GM23338 (cell line): ENCODE data around the gene UQCC3.

Experiments
- CREB1 ChIP-seq: fragments of 250-450 bp; sonication (Bioruptor Pico); IDR thresholded peaks from 2 replicates; pipeline ENCODE4 v1.5.0; 2020; ENCODE audit warnings: low read depth, mild to moderate bottlenecking, moderate library complexity
- CTCF ChIP-seq, 2 experiments: fragments of 200-600 bp in 1 of 2; sonication (generic) in 1 of 2; conservative IDR thresholded peaks; 2 replicates each; pipeline versions ENCODE4 v1.5.1 to v1.6.1; 2016 to 2017; ENCODE audit warnings: antibody characterized with exemption in 2 of 2, low read depth in 2 of 2, mild to moderate bottlenecking in 2 of 2, moderate library complexity in 1 of 2
- ETS1 ChIP-seq: IDR thresholded peaks from 2 replicates; pipeline ENCODE4 v1.6.1; 2016; ENCODE audit warnings: antibody characterized with exemption
- EZH2 ChIP-seq: fragments of 200-600 bp; sonication (generic); IDR thresholded peaks from one replicate; pipeline ENCODE4 v1.8.0; 2017; ENCODE audit warnings: antibody characterized with exemption, mild to moderate bottlenecking, low read depth; ENCODE audit not compliant: unreplicated experiment
- EZH2phosphoT487 ChIP-seq: fragments of 200-600 bp; sonication (generic); IDR thresholded peaks from one replicate; pipeline ENCODE4 v1.8.1; 2018; ENCODE audit warnings: antibody characterized with exemption; ENCODE audit not compliant: unreplicated experiment
- JUNB ChIP-seq: IDR thresholded peaks from one replicate; pipeline ENCODE4 v1.6.1; 2016; ENCODE audit warnings: antibody characterized with exemption; ENCODE audit not compliant: unreplicated experiment
- NANOG ChIP-seq: IDR thresholded peaks from 2 replicates; pipeline ENCODE4 v1.6.1; 2016; ENCODE audit warnings: antibody characterized with exemption, borderline replicate concordance
- POLR2AphosphoS5 ChIP-seq: IDR thresholded peaks from 2 replicates; pipeline ENCODE4 v1.6.1; 2016; ENCODE audit warnings: antibody characterized with exemption, low read depth
- REST ChIP-seq: IDR thresholded peaks from one replicate; pipeline ENCODE4 v1.6.1; 2018; ENCODE audit warnings: antibody characterized with exemption; ENCODE audit not compliant: unreplicated experiment
- ZNF114 ChIP-seq: fragments of 250-450 bp; sonication (Bioruptor Pico); IDR thresholded peaks from 2 replicates; pipeline ENCODE4 v1.5.0; 2020; ENCODE audit warnings: mild to moderate bottlenecking, moderate library complexity
- ZNF331 ChIP-seq: fragments of 250-450 bp; sonication (Bioruptor Pico); IDR thresholded peaks from 2 replicates; pipeline ENCODE4 v1.5.0; 2020; ENCODE audit warnings: low read depth, mild to moderate bottlenecking, moderate library complexity

GRCh38 chr11:62644220-62644619 is 27.3 kb upstream of the UQCC3 start:
- TF ChIP-seq CTCF (conservative IDR thresholded peaks at IDR 0.05; ENCODE audit: low read depth in 2 of 2) (no peak), REST (no peak), JUNB (no peak), EZH2 (no peak), POLR2AphosphoS5 (no peak), CREB1 (no peak), EZH2phosphoT487 (no peak), ETS1 (no peak), NANOG (no peak), ZNF331 (CRISPR knock-in tag) (no peak), ZNF114 (CRISPR knock-in tag) (no peak)
